GM10847 (cell line): ENCODE measurements around the gene KLHL29.

ENCODE experiments used
- POLR2A ChIP-seq: IDR thresholded peaks from 2 replicates; pipeline ENCODE4 v1.6.1; 2011; ENCODE audit not compliant: insufficient read length; ENCODE audit errors: extremely low read depth

KLHL29 gene

GRCh38 chr2:23757686-23758433 is 372.9 kb downstream of the KLHL29 start:
- no peak for TF ChIP-seq POLR2A
